Testis (tissue), 2 donors: ENCODE measurements around the gene ZNF22.

ENCODE experiments used
- POLR2A ChIP-seq: fragments of 450-650 bp; IDR thresholded peaks from one replicate; pipeline ENCODE4 v1.6.1; 2017; ENCODE audit warnings: antibody characterized with exemption, mild to moderate bottlenecking, moderate library complexity
- TF ChIP-seq, protein P1 (sequence below), 3 experiments: fragments of 450-650 bp in 2 of 3; fragments of 200-600 bp in 1 of 3; sonication (generic) in 1 of 3; IDR thresholded peaks; one replicate each; pipeline ENCODE4 v1.5.1; 2016 to 2019; ENCODE audit warnings: antibody characterized with exemption in 3 of 3, mild to moderate bottlenecking in 2 of 3, moderate library complexity in 1 of 3

DNA sequence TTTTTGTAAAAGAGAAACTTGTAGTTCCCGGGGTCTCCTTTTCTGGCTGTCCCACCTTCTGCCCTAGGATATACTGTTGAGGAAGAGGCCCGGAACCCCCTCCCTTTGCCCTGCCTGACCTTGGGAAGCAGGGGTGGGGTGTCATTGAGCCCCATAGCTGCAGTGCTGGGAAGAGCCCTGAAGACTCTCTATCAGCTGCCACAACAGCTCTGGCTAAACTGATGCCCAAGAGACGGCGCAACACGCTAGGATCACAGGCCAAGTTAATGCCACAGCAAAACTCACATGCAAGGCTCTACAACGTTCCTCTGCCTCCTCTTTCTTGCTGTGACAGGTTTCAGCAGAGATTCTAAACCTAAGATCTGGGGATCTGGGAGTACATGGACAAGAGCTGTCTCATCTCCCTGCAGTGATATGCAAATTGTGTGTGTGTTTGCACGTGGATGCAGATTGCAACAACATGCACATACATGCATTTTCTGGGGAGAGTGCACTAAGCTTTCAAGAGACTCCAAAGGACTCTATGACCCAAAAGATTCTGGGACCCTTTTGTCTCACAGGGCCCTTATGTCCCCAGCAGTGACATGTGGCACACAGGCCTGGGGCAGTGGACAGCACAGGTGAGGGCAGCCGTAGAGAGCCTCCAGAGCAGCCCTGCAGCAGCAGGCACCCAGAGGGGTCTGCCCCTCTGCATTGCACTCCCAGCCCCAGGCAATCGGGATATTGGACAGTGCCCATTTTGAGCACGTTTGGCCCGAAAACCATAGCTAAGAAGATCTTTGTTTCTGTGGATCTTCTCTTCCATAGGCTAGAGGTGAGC is 38.6 kb upstream of the ZNF22 start:
- TF ChIP-seq, protein P1, sequence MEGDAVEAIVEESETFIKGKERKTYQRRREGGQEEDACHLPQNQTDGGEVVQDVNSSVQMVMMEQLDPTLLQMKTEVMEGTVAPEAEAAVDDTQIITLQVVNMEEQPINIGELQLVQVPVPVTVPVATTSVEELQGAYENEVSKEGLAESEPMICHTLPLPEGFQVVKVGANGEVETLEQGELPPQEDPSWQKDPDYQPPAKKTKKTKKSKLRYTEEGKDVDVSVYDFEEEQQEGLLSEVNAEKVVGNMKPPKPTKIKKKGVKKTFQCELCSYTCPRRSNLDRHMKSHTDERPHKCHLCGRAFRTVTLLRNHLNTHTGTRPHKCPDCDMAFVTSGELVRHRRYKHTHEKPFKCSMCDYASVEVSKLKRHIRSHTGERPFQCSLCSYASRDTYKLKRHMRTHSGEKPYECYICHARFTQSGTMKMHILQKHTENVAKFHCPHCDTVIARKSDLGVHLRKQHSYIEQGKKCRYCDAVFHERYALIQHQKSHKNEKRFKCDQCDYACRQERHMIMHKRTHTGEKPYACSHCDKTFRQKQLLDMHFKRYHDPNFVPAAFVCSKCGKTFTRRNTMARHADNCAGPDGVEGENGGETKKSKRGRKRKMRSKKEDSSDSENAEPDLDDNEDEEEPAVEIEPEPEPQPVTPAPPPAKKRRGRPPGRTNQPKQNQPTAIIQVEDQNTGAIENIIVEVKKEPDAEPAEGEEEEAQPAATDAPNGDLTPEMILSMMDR (IDR thresholded peaks at IDR 0.05): no peak
- TF ChIP-seq POLR2A: no peak
